ENCODE data around the gene PRR12. TPM values are rescaled to one million over a fixed set of nuclear protein-coding genes. Genes with fewer than 3 reads are reported as not detected.

PRR12 gene
- total RNA-seq, 1 donor from 2014 or later, result 42.1 TPM

DNA sequence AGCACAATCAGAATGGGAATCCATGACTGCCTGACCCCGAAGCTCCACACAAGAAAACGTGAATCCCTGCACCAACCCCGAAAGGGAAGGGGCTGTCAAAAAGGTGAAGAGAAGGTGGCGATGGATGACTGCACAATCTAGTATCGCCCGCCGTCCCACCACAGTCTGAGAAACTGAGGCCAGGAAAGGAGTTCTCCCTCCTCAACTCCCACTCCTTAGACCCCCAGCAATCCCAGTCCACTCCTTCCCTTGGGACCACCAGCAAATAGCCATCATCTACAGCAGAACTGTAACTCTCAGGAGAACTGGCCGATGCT, 11.1 kb upstream of the PRR12 start:
- Mint-ChIP-seq H3K27me3 (no peaks in the 10 kb centered on the region), H3K4me3 (peak overlapping the region; percentile 92), H3K36me3 (ENCODE audit: low read depth) (peaks cover 22% of the 10 kb centered on the region), H3K9me3 (no peaks in the 10 kb centered on the region), H3K4me1 (peaks cover 24% of the 10 kb centered on the region), H3K27ac (peak overlapping the region; percentile 84)
- DNase-seq (no peak), ATAC-seq (ENCODE audit: low read depth) (no peak)
- intact Hi-C loops (cut with micrococcal nuclease), result loop anchor here (1.0 to 10.0 kb wide), 4 partner anchors 10 to 485 kb away; partner anchors contain the start of genes AKT1S1, RRAS and TBC1D17
- POLR2A ChIA-PET, result interaction anchor here (0.6 to 4.7 kb wide), 13 partner anchors 9 to 961 kb away, joined by 3 to 106 read pairs (median 4); partner anchors contain the start of genes ALDH16A1, GYS1, PIH1D1 and PRMT1
- TF ChIP-seq, protein P1, sequence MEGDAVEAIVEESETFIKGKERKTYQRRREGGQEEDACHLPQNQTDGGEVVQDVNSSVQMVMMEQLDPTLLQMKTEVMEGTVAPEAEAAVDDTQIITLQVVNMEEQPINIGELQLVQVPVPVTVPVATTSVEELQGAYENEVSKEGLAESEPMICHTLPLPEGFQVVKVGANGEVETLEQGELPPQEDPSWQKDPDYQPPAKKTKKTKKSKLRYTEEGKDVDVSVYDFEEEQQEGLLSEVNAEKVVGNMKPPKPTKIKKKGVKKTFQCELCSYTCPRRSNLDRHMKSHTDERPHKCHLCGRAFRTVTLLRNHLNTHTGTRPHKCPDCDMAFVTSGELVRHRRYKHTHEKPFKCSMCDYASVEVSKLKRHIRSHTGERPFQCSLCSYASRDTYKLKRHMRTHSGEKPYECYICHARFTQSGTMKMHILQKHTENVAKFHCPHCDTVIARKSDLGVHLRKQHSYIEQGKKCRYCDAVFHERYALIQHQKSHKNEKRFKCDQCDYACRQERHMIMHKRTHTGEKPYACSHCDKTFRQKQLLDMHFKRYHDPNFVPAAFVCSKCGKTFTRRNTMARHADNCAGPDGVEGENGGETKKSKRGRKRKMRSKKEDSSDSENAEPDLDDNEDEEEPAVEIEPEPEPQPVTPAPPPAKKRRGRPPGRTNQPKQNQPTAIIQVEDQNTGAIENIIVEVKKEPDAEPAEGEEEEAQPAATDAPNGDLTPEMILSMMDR (IDR thresholded peaks at IDR 0.05), result no peak
- CTCF ChIA-PET, result interaction anchor here (1.1 to 2.8 kb wide), 4 partner anchors 10 to 100 kb away, joined by 3 to 18 read pairs (median 4); no protein-coding TSS in a partner anchor

DNA sequence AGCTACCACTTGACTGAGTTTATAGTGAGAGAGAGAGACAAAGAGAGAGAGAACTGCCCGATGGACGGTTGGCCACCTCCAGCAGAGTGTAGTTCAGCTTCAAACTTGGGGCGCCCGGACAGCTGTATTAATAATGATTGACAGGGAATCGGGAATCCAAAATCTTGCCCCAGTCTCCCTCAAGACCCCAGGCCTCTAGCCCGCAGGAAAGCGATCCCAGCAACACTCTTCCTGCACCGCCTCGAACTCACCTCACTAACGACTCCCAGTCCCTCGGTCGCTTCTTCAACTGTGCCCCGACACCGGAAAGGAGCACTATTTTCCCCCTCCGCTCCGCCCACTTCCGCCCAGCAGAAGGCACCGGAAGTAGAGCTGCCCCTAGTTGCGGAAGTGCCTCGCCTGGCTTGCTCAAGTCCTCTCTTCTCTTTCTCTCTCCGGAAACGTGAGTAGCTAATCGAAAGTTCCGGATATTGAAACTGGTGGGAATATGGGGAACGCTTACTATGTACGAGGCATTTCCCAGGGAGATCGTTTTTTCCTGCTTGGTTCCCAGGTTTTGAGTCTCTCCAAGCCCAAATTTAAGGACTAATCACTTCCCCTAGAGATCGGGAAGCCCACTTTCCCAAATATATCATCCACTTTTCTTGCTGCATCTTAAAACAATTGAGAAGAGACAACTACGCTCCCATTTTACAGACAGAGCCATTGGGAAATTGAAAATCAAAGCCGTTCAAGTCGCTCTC, 10.5 kb upstream of the PRR12 start, which contains the start of gene NOSIP:
Gene NOSIP (minus strand): TSS at position 293 of the 743 bp plus-strand sequence. CDS start 19,865 bp downstream, outside the sequence.
- peak within 1 kb of the TSS; percentile 84 for H3K27ac Mint-ChIP-seq
- no peaks in the 10 kb centered on the region for H3K27me3 Mint-ChIP-seq
- H3K4me1 Mint-ChIP-seq, result peaks cover 24% of the 10 kb centered on the region
- no peaks in the 10 kb centered on the region for H3K9me3 Mint-ChIP-seq
- POLR2A ChIA-PET, result interaction anchor here (0.6 to 4.7 kb wide), 17 partner anchors 10 to 1246 kb away, joined by 3 to 106 read pairs (median 4); partner anchors contain the start of genes ALDH16A1, GYS1, PIH1D1 and PRMT1
- H3K4me3 Mint-ChIP-seq, result peak within 1 kb of the TSS; percentile 92
- intact Hi-C loops (cut with micrococcal nuclease), result loop anchor here (1.0 kb wide), 3 partner anchors 10 to 297 kb away; partner anchors contain the start of genes AKT1S1, RRAS and TBC1D17
- peak; percentile 98 for ATAC-seq (ENCODE audit: low read depth)
- TF ChIP-seq, protein P1 (IDR thresholded peaks at IDR 0.05), result no peak
- DNase-seq, result peak; percentile 87
- peaks cover 17% of the 10 kb centered on the region for H3K36me3 Mint-ChIP-seq (ENCODE audit: low read depth)
- CTCF ChIA-PET, result interaction anchor here (0.6 to 2.8 kb wide), 5 partner anchors 10 to 101 kb away, joined by 3 to 18 read pairs (median 3); no protein-coding TSS in a partner anchor

DNA sequence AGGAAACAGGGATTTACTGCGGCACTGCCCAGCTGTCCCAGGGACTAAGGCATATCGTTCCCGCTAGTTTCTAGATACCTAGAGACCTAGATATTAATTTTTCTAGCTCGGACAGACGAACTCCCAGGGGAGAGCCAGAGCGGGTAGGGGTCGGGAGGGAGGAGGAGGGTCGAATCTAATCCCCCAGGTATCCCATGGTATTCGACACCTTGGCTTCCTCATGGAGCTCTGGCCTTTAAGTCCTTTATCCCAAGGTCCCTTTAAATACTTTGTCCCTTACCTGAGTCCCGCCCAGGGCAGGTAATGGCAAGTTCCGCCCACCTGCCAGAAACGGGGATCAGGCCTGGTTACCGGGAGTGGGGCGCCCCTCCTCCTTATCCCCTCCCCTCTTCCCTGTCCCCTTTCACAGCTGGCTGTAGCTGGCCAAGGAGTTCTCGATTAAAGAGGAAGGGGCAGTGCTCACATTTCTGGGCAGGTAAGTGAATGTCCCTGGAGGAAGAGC, 9.9 kb upstream of the PRR12 start, which contains the start of gene PRRG2:
Gene PRRG2 (plus strand): TSS at position 310 of the 502 bp plus-strand sequence. CDS start 1,904 bp downstream, outside the sequence.
- TF ChIP-seq, protein P1 (IDR thresholded peaks at IDR 0.05), result no peak
- POLR2A ChIA-PET, result interaction anchor here (0.6 to 4.7 kb wide), 10 partner anchors 10 to 129 kb away, joined by 4 to 106 read pairs (median 8); partner anchors contain the start of genes ALDH16A1, PIH1D1, PRMT1 and PRR12
- DNase-seq (no peak), ATAC-seq (ENCODE audit: low read depth) (no peak)
- Mint-ChIP-seq H3K27ac (peak within 1 kb of the TSS; percentile 84), H3K27me3 (no peaks in the 10 kb centered on the region), H3K4me1 (peaks cover 24% of the 10 kb centered on the region), H3K4me3 (peak within 1 kb of the TSS; percentile 92), H3K9me3 (no peaks in the 10 kb centered on the region), H3K36me3 (ENCODE audit: low read depth) (peaks cover 15% of the 10 kb centered on the region)
- intact Hi-C loops (cut with micrococcal nuclease), result no loop called here
- CTCF ChIA-PET, result interaction anchor here (0.6 to 2.8 kb wide), 4 partner anchors 9 to 100 kb away, joined by 3 to 18 read pairs (median 4); no protein-coding TSS in a partner anchor

DNA sequence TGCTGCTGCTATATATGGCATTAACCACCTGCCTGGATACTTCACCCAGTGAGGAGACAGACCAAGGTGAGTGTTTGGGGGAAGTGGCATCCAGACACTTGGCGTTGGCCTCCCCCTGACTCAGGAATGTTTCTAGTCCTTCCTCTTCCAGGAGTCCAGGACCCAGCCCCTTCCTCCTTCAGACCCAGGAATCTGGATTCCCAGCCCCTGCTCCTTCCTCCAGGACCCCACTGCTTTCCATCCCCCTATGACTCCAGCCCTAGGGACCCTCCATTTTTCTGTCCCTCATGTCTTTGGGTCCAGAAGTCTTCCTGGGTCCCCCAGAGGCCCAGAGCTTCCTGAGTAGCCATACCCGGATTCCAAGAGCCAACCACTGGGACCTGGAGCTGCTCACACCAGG, 7.7 kb upstream of the PRR12 start:
- H3K4me3 Mint-ChIP-seq, result no peak overlapping the region
- intact Hi-C loops (cut with micrococcal nuclease), result no loop called here
- ATAC-seq (ENCODE audit: low read depth), result no peak

More for the DNA sequence above, 7.7 kb upstream of the PRR12 start:
- Mint-ChIP-seq H3K27ac (no peak overlapping the region), H3K4me1 (peaks cover 19% of the 10 kb centered on the region), H3K27me3 (no peaks in the 10 kb centered on the region), H3K36me3 (ENCODE audit: low read depth) (peaks cover 9% of the 10 kb centered on the region), H3K9me3 (no peaks in the 10 kb centered on the region)
- POLR2A ChIA-PET, result interaction anchor here (0.7 kb wide), 1 partner anchor 1135 kb away, joined by 4 read pairs; no protein-coding TSS in a partner anchor
- TF ChIP-seq, protein P1 (IDR thresholded peaks at IDR 0.05), result no peak
- CTCF ChIA-PET, result no interaction called here
- no peak for DNase-seq

All from activated B cell treated with CpG ODN at 0.5 μM for 24 hours (primary cell).